Stimulated activated CD8-positive, alpha-beta memory T cell treated with anti-CD3 and anti-CD28 coated beads, Interleukin-15, amount 100 ng/mL, for 24 hours (primary cell): ENCODE results near the gene IQCN.

Experiments used
- DNase-seq: peaks from one replicate; pipeline ENCODE4 v3.0.0-alpha.2; 2020; ENCODE audit warnings: low read depth

Gene IQCN

DNA sequence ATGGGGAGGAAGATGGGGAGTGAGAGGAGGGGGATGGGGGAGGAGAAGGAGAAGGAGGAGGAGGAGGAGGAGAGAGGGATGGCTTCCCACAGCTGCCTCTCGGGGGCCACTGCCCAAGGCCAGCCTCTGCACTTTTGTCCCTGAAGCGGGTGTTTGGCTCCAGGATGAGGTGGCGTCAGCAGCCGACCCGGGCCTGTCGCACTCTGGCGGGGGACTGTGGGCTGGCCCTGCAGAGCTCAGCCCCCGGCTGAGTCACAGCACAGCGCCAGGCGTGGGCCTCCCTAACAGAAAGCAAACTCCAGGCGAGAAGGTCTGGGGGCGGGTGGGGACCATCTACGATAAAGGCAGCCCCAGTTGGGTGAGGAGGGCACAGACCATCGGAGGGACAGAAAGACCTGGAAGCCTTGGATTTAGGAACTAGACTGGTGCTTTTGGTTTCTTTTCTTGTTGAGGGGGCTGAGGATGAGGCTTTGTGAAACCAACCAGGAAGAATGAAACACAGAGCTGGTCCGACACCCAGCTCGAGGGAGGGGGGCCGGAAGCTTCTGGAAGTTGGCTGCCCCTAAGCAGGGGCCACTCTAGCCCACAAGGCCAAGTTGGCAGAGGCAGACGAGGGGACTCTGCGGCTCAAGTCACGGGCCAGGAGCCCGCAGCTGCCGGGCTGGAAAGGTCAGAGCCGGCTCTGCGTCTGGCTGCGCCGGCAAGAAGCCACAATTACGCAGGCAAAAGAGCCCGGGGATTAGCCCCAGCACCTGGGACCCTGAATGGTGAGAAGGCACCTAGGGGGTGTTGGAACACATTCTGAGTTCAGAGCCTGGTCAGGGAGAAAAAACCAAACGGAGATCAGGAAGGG is 30.4 kb upstream of the IQCN start:
- no peak for DNase-seq

DNA sequence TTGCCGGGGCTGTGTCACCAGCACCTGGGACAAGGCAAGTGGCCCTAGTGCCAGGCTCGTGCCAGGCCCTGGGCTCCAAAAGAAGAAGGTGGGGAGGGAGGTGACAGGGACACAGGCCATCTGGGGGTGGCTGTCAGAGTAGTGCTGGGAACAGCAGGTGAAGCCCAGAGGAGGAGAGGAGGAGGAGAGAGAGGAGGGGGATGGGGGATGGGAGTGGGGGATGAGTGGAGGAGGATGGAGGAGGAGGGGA is 29.9 kb upstream of the IQCN start:
- DNase-seq: no peak

DNA sequence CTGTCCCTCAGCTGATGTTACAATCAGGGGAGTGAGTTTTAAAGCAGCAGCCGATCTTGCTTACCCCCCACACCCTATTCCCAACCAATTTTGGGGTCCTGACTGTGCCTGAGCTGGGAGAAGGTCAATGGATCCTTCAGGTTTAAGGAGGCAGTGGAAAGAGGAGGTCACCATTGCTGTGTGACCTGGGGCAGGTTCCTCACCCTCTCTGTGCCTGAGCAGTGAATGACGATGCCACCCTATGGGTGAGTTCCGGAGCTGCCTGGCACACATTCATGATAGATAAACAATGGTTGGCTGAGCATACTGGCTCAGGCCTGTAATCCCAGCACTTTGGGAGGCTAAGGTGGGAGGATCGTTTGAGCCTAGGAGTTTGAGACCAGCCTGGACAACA is 27.5 kb upstream of the IQCN start:
- no peak for DNase-seq

DNA sequence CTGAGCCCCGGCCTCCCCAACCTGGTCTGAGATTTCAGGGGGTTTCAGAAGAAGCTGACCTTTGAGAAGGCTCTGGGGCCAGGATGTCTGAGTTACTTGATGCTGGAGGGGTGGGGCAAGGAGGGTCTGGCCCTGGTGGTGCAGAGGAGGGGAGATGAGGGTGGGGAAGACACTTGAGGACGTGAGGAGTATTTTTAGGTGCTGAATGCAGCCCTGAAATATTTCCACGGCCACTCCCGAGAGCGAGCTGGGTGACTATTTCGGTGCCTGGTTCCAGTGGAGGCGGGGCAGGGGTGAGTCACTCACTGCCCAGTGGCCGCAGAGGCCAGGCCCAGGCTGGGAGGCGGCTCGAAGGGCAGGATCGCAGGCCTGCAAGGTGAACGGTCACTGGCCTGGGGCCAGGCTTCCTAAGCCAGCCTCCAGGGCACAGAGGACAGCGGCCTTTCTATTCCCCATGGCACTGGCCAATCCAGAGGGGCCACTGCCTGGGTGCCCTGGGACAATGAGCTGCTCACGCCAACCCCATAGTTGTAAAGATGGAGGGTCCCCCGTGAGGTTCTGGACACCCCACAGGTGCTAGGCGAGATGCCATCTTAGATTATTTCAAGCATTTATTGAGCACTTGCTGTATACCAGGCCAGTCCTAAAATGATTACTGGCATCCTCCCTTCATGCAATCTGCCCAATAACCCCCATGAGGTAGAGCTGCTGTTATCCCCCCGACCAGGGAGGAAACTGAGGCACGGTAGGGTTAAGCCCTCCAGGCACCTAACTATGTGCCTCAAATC is 26.9 kb upstream of the IQCN start:
- DNase-seq: no peak

DNA sequence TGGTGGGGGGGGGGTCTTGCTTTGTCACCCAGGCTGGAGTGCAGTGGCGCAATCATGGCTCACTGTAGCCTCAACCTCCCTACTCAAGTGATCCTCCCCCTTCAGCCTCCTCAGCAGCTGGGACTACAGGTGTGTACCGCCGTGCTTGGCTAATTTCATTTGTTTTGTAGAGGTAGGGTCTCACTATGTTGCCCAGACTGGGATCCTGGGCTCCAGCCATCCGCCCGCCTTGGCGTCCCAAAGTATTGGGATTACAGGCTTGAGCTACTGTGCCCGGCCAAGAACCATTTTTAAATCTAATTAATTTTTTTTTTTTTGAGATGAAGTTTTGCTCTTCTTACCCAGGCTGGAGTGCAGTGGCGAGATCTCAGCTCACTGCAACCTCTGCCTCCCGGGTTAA is 25.4 kb upstream of the IQCN start:
- DNase-seq: no peak

DNA sequence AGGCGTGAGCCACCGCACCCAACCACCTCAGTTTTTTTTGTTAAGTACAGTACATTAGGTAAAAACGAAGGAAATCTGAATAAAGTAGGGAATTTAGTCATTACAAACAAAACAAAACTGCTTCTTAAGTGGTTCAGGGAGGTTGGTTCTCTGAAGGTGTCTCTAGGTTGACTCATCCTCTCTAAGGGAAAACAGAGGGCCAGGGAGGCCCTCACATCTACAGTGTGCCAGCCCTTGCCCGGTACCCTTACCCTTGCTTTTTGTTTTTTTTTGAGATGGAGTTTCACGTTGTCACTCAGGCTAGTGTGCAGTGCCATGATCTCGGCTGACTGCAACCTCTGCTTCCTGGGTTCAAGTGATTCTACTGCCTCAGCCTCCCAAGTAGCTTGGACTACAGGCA is 24.3 kb upstream of the IQCN start:
- DNase-seq: no peak

DNA sequence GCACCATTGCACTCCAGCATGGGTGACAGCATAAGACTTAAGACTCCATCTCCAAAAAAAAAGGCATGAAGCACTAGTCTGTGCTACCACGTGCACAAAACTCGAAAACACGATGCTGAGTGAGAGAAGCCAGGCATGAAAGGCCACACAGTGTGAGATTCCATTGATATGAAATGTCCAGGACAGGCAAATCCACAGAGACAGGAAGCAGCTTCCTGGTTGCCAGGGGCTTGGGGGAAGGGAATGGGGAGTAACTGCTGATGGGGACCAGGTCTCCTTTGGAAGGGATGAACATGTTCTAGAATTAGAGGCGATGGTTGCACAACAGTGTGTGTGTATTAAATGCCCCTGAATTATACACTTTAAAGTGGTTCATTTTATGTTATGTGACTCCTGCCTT is 23.1 kb upstream of the IQCN start:
- DNase-seq: no peak

DNA sequence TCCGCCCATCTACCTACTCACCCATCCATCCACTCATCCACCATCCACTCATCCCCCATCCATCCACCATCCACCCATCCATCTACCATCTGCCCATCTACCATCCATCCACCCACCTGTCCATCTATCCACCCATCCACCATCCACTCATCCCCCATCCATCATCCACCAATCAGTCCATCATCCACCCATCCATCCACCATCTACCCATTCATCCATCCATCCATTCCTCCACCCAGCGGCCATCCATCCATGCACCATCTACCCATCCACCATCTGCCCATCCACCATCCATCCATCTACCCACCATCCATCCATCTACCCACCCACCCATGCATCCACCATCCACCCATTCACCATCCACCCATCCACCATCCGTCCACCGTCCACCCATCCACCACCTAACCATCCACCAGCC is 20.8 kb upstream of the IQCN start:
- no peak for DNase-seq

DNA sequence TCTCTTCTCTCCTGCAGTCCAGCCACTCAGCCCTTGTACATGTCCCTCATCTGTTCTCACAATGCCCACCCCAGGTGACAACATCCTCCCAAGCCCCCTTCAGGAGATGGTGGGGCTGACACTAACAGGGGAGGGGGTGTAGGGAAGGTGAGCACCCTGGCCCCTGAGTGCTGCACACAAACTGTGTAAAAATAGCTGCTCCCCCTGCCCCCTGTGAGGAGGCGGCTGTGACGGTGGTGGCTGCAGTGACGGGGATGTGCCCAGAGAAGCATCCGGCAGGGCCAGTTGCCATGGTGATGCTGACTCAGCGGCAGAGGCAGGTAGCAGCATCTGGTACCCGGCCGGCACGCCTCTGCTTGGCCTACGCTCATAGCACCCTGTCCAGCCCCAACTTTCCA is 20.2 kb upstream of the IQCN start:
- DNase-seq: peak; percentile 68

DNA sequence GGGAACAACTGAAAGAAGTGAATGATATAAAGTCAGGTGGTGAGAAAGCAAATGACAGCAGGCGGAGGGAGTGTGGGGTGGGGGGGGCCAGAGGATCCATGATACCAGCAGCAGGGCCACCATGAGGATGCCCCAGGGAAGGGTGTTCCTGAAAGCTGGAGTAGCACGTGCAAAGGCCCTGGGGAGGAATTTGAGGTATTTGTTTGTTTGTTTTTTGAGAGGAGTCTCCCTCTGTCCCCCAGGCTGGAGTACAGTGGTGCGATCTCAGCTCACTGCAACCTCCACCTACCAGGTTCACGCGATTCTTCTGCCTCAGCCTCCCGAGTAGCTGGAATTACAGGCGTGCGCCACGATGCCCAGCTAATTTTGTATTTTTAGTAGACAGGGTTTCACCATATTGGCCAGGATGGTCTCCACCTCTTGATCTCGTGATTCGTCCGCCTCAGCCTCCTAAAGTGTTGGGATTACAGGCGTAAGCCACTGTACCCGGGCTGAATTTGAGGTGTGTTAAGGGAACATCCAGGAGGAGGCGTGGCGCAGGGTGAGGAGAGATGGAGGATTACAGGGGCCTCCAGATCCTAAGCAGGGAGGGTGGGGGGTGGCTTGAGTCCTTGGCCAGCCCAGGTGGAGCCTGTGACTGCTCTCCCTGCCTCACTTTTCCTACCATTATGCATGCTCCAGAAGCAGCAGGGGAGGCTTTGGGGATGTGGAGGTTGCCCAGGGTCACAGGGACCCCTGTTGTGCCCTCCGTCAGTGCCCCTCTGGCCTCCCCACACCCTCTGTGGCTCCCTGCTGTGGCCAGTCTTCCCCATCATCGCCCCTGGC is 19.6 kb upstream of the IQCN start:
- DNase-seq: no peak

DNA sequence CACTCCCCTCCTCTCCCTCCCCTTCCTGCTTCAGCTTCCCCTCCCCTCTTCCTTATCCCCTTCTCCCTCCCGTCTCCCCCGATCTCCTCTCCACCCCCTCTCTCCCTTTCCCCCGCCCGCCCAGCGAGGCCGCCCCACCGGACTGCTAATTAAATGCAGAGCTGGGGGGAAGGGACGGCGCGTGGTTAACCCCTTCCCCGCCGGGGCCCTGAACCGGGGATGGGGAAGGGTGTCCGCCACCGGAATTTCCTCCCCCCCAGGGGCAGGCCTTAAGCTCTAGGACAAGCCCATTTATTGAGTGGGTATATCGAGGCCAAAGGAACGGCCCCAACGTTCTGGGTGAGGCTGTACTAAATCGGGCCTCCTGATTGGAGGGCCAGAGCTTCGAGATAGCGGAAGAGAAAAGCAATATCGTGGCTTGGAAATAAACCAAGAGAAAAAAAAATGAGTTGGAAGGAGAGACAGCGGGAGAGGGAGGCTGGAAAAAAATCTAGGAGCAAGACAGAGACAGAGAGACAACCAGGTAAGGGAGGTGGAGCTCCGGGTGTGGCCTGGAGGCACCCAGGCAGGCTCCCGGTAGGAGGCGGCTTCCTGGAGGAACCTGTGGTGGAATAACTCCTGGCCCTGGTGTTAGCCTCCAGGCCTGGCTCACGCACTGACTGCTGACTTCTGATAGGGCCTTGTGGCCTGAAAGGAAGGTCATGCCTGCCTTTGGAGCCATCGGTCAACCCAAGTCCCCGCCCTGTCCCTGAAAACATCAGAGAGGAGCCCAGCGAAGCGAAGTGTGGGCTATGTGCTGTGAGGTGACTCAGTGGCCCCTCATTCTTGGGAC is 18.8 kb upstream of the IQCN start:
- DNase-seq: no peak

DNA sequence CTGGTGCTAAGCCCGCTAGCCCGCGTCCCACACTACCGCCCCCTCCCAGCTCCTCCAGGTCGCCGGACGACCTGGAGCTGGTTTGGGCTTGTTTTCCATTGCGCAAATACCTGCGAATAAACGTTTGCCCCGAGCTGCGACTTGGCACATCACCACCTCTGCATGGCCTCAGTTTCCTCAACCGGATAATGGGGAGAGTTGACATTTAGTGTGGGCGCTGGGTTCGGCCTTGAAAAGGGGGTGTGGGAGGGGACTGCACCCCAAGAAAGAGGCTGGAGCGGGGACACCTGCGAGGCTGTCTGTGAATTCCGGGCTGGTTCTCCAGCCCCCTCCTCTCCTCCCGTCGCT is 18.2 kb upstream of the IQCN start:
- no peak for DNase-seq

DNA sequence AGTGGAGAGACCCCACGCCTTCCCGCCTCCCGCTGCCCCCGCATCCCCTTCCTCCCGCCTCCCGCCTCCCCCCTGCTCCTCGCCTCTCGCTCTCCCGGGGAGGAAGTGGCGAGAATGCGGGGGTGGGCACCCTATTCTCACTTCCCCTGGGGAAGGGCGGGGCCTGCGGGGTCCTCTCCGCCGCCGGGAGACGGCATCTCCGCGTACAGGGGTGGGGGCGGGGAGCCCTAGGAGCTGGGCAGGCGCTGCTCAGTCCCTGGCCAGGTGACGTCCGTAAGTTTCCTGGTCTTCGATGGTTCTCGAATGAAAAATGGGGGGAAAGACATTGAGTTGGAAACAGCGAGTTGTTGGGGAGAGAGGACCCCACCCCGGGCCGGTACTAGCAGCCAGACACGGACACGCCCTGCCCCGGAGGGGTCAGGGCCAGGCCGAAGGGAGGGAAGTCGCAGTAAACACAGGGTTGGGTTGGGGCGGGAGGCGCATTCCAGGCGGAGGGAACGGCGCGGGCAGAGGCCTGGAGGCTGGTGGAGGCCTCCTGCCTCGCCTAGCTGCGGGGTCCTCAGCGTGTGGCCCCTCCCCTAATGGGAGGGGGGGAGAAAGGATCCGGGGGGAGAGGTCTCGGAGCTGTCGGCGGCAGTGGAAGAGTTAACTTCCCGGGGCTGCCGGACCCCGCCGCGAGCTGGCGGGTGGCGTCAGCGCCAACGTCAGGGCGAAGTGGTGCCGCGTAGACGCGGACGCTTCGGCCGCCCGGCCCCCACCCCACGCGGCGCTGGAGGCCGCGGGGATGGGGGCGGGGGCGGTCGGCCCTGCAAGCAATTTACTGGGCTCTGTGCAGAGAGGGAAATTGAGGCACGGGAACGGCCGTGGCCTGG is 17.6 kb upstream of the IQCN start:
- DNase-seq: peak; percentile 65

DNA sequence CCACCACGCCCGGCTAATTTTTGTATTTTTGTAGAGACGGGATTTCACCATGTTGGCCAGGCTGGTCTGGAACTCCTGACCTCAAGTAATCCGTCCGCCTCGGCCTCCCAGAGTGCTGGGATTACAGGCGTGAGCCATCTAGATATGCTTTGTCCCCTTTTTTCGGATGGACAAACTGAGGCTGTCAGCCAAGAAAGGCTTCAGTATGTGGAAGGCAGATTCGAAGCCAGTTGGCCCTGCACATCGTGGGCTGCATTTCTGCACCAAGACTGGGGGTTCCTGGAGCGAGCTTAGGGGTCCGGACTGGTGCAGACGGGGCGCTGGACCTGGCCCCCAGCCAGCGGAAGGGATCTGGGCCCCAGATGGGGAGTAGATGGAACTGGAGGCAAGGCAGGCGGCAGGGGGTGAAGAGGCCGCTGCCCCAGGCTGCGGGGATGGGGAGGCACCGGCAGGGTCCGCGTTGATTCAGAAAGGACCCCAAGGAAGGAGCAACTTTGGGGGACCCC is 16.8 kb upstream of the IQCN start:
- DNase-seq: no peak

DNA sequence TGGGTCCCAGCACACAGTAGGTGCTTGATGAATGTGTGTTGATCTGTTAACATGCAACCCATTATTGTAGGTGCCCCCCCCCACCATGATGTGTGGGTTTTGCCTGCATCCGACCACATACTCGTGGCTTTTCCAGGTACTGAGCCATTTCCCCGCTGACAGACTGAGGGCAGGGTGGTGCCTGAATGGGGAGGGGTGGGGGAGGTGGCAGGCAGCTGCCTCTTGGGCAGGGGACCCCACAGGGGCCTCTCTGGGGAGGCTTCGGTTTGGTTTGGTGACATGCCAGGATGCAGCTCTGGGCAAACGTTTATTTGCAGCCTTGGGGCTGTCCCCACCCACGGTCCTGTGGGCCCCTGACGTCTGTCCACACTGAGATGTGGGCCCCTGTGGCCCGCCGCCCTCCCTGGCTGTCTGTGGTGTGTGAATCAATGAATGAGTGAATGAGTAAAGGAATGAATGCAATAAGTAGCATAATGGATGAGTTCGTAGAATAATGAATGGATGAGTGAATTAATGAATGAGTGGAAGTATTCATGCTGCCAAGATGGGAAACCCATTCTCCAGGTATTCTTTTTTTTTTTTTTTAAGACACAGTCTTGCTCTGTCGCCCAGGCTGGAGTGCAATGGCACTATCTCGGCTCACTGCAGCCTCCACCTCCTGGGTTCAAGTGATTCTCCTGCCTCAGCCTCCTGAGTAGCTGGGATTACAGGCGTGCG is 16.2 kb upstream of the IQCN start:
- no peak for DNase-seq

DNA sequence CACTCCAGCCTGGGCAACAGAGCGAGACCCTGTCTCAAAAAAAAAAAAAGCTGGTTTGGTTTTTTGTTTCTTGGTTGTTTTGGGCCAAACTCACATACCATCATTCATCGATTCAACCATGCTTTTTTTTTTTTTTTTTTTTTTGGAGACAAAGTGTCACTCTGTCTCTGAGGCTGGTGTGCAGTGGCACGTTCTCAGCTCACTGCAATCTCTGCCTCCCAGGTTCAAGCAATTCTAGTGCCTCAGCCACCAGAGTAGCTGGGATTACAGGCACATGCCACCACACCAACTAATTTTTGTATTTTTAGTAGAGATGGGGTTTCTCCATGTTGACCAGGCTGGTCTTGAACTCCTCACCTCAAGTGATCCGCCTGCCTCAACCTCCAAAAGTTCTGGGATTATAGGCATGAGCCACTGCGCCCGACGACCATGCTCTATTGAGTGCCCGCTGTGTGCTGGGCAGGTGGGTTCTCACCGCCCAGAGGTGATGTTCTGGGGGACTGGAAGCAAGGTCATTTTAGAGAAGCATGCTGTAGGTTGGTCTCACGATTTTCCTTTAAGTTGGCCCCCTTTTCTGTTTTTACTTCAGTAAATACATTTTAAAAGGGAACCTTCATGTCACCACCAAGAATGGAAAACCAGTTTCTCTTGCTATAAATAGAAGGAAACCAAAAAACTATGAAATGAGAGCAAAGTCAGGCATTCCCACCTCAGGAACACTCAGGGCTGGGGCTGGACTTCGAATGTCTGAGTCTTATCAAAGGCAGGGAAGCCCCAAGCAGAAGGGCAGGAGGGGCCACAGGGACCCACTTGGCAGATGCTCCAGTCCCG is 15.4 kb upstream of the IQCN start:
- DNase-seq: no peak

DNA sequence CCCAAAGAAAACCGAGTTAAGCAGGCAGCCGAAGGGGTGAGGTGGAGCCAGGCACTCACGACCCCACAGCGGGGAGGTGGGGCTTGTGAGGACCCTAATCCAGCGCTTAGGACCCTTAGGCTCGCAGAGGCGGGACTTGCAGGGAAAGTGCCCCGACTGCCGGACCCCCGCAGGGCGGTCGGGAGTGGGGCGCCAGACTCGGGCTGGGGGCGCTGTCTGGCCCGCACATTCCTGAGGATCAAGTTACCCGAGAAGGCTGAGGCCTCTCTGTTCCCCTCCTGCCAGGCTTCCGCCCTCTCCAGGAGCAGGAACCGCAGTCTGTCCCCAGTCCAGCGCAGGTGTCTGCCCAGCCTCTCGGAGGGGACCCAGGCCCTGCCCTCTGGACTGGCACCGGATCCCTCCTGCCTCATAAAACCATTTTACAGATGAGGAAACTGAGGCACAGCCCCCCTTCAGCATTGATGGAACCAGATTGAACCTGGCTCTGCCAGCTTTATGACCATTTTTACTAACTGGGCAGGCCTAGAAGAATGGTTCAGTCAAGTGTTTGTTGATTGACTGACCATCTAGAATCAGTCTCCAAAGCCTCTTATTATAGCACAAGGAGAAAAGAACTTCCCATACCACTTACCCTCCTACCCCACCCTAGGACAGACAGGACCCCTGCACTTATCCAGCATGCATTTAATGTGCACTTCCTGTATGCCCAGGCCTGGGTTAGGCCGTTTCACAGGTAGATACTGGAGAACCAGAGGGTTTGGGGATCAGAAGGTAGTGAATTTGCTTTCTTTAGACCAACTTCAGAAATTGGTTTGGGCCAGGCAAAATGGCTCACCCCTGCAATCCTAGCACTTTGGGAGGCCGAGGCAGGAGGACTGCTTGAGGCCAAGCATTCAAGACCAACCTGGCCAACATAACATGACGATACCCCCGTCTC is 13.9 kb upstream of the IQCN start:
- DNase-seq: no peak

DNA sequence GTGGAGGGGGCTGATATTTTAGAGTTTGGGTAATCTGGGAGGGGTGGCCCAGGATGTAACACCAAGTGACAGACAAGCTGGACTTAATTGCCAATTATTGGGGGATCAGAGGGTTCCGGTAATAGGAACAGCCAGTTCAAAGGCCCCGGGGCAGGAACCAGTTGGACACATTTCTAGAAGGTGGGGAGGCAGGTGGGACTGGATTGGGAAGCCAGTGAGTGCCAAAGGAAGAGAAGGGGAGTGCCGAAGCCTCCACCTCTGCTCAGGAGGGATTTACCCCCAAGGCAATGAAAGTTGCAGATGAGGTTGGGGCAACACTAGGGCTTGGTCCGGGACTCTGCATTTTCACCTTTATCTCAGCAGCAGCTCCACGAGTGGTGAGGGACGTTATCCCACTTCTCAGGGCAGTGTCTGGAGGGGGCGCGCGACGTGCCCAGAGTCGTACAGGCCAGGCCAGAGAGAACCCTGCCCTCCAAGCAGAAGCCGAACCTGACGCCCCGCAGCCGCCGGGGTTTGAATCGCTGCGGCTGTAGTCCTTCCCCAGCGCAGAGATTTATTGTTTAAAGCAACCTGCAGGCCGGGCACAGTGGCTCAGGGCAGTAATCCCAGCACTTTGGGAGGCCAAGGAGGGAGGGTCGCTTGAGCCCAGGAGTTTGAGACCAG is 12.9 kb upstream of the IQCN start:
- no peak for DNase-seq
